Upper lobe of left lung (tissue), 6 donors: ENCODE measurements around the gene TPRX2. TPM values are rescaled to one million over a fixed set of nuclear protein-coding genes. Genes with fewer than 3 reads are reported as not detected.

Experiments
- ATAC-seq, 2 donors: fragments of 200-7000 bp; cut with Tn5 transposase; one replicate each; pipeline ENCODE4 v1.9.1; 2022; ENCODE audit warnings: mild to moderate bottlenecking in 2 of 2, moderate library complexity in 2 of 2; ENCODE audit not compliant: low FRiP score in 2 of 2
- DNase-seq, 2 donors: peaks; one replicate each; pipeline ENCODE4 v3.0.0-alpha.2; 2019 to 2020
- H3K27ac ChIP-seq, 4 donors: fragments of 200-600 bp; sonication (generic); one replicate each; pipeline ENCODE4 v1.5.1; 2016 to 2019
- H3K27me3 ChIP-seq, 4 donors: fragments of 200-600 bp; sonication (generic); one replicate each; pipeline ENCODE4 v1.5.1; 2017 to 2019
- H3K36me3 ChIP-seq, 4 donors: fragments of 200-600 bp; sonication (generic); one replicate each; pipeline ENCODE4 v1.5.1; 2016 to 2019
- H3K4me1 ChIP-seq, 4 donors: fragments of 200-600 bp; sonication (generic); one replicate each; pipeline ENCODE4 v1.5.1; 2018 to 2019
- H3K4me3 ChIP-seq, 4 donors: fragments of 200-600 bp; sonication (generic); one replicate each; pipeline ENCODE4 v1.5.1; 2017 to 2019; ENCODE audit warnings: mild to moderate bottlenecking in 2 of 4, moderate library complexity in 1 of 4
- H3K9me3 ChIP-seq, 4 donors: fragments of 200-600 bp; sonication (generic); one replicate each; pipeline ENCODE4 v1.5.1; 2018 to 2019
- CTCF ChIP-seq, 6 experiments: fragments of 450-650 bp in 4 of 6; fragments of 200-600 bp in 2 of 6; sonication (generic) in 2 of 6; IDR thresholded peaks; one replicate each; pipeline ENCODE4 v1.5.1; 2016 to 2019; ENCODE audit warnings: antibody characterized with exemption in 6 of 6
- EP300 ChIP-seq, 4 donors: sonication (generic); formaldehyde crosslinking; IDR thresholded peaks; one replicate each; pipeline ENCODE4 v1.5.1; 2017; ENCODE audit warnings: antibody characterized with exemption in 4 of 4, control low read depth in 2 of 4
- POLR2A ChIP-seq, 4 donors: fragments of 450-650 bp; IDR thresholded peaks; one replicate each; pipeline ENCODE4 v1.5.1; 2016 to 2017; ENCODE audit warnings: antibody characterized with exemption in 4 of 4, mild to moderate bottlenecking in 2 of 4
- POLR2AphosphoS5 ChIP-seq, 2 donors: sonication (generic); formaldehyde crosslinking; IDR thresholded peaks; one replicate each; pipeline ENCODE4 v1.5.1; 2017; ENCODE audit warnings: antibody characterized with exemption in 2 of 2
- WGBS, 2 donors: methylation state at CpG; one replicate each; pipeline ENCODE4 v1.1.5; 2017 to 2018; 5-methylcytosine and 5-hydroxymethylcytosine counted together
- total RNA-seq, 6 donors: library from RNA; depleted of rRNA in 4 of 6; stranded (reverse); fragments of >200 nt in 4 of 6; gene quantifications; one replicate each; pipeline versions ENCODE4 v1.1.0 to v1.2.1, GENCODE V29; 2016 to 2021
- donor health status: DM: no; HTN: no; CAD: no; lungs with moderate emphysema.
- donor health status: DM: no; HTN: yes; CAD: no; lungs with severe emphysema.

TPRX2 gene
- total RNA-seq, 6 donors from 2014 or later: not detected

- ATAC-seq: no peak
- Histone ChIP-seq H3K27me3 (peaks cover 0 to 4% (median 0%) of the 10 kb centered on the region in 4 donors), H3K9me3 (no peaks in the 10 kb centered on the region), H3K27ac (no peak overlapping the region), H3K36me3 (no peaks in the 10 kb centered on the region), H3K4me3 (no peak overlapping the region), H3K4me1 (no peaks in the 10 kb centered on the region)
- DNase-seq: no peak
- TF ChIP-seq POLR2AphosphoS5 (IDR thresholded peaks at IDR 0.05): no peak
- no peak for TF ChIP-seq CTCF (IDR thresholded peaks at IDR 0.05)
- TF ChIP-seq POLR2A (IDR thresholded peaks at IDR 0.05): no peak
- TF ChIP-seq EP300 (IDR thresholded peaks at IDR 0.05): no peak
- 53 to 67% methylated on average over 2 of the region's 2 CpGs for WGBS, 2 donors
Measured at GRCh38 chr19:47820410-47820809, 38.6 kb upstream of the TPRX2 start.

- DNase-seq: no peak
- Histone ChIP-seq H3K36me3 (no peaks in the 10 kb centered on the region), H3K9me3 (no peaks in the 10 kb centered on the region), H3K27ac (no peak within 1 kb of the TSS), H3K27me3 (peaks cover 0 to 4% (median 0%) of the 10 kb centered on the region in 4 donors), H3K4me3 (no peak within 1 kb of the TSS), H3K4me1 (no peaks in the 10 kb centered on the region)
- TF ChIP-seq POLR2AphosphoS5 (IDR thresholded peaks at IDR 0.05) (no peak), CTCF (IDR thresholded peaks at IDR 0.05) (no peak), POLR2A (IDR thresholded peaks at IDR 0.05) (no peak), EP300 (IDR thresholded peaks at IDR 0.05) (no peak)
- 42 to 44% methylated on average over 12 to 15 of the region's 15 CpGs for WGBS, 2 donors
- ATAC-seq: no peak
Measured at GRCh38 chr19:47821460-47822020, 37.5 kb upstream of the TPRX2 start, which contains the start of gene CRX. CRX (plus strand) TSS chr19:47821937; CDS start chr19:47834444, 12,507 bp downstream.

- no peak overlapping the region for H3K4me3 ChIP-seq
- no peak overlapping the region for H3K27ac ChIP-seq
- no peaks in the 10 kb centered on the region for H3K9me3 ChIP-seq
- TF ChIP-seq CTCF (IDR thresholded peaks at IDR 0.05) (no peak), POLR2AphosphoS5 (IDR thresholded peaks at IDR 0.05) (no peak), POLR2A (IDR thresholded peaks at IDR 0.05) (no peak)
- H3K27me3 ChIP-seq: peaks cover 0 to 4% (median under 1%) of the 10 kb centered on the region in 4 donors
- WGBS, 2 donors: 75 to 83% methylated on average over 5 to 6 of the region's 6 CpGs
- ATAC-seq: no peak
- no peak for DNase-seq
- no peaks in the 10 kb centered on the region for H3K4me1 ChIP-seq
- no peaks in the 10 kb centered on the region for H3K36me3 ChIP-seq
Measured at GRCh38 chr19:47824396-47824795, 34.6 kb upstream of the TPRX2 start.

GRCh38 chr19:47826800-47827199 lies 32.2 kb upstream of the TPRX2 start:
- no peaks in the 10 kb centered on the region for H3K36me3 ChIP-seq
- peaks cover 0 to 2% (median 0%) of the 10 kb centered on the region in 4 donors for H3K27me3 ChIP-seq
- ATAC-seq (no peak), DNase-seq (no peak)
- no peak overlapping the region for H3K27ac ChIP-seq
- H3K9me3 ChIP-seq: no peaks in the 10 kb centered on the region
- no peak for TF ChIP-seq POLR2A (IDR thresholded peaks at IDR 0.05)
- TF ChIP-seq EP300 (IDR thresholded peaks at IDR 0.05): no peak
- no peak for TF ChIP-seq POLR2AphosphoS5 (IDR thresholded peaks at IDR 0.05)
- TF ChIP-seq CTCF (IDR thresholded peaks at IDR 0.05): no peak
- H3K4me1 ChIP-seq: no peaks in the 10 kb centered on the region
- H3K4me3 ChIP-seq: no peak overlapping the region
- WGBS, 2 donors: 73 to 81% methylated on average over 6 of the region's 6 CpGs

GRCh38 chr19:47832723-47833122 lies 26.3 kb upstream of the TPRX2 start:
- Histone ChIP-seq H3K4me3 (no peak overlapping the region), H3K27ac (no peak overlapping the region), H3K36me3 (no peaks in the 10 kb centered on the region), H3K27me3 (peaks cover 0 to 2% (median 0%) of the 10 kb centered on the region in 4 donors), H3K4me1 (no peaks in the 10 kb centered on the region), H3K9me3 (no peaks in the 10 kb centered on the region)
- no peak for ATAC-seq
- 77 to 78% methylated on average over 4 of the region's 4 CpGs for WGBS, 2 donors
- DNase-seq: no peak
- TF ChIP-seq CTCF (IDR thresholded peaks at IDR 0.05) (no peak), POLR2AphosphoS5 (IDR thresholded peaks at IDR 0.05) (no peak), POLR2A (IDR thresholded peaks at IDR 0.05) (no peak), EP300 (IDR thresholded peaks at IDR 0.05) (no peak)
